ENCODE results near the gene DEPDC1.

DNA sequence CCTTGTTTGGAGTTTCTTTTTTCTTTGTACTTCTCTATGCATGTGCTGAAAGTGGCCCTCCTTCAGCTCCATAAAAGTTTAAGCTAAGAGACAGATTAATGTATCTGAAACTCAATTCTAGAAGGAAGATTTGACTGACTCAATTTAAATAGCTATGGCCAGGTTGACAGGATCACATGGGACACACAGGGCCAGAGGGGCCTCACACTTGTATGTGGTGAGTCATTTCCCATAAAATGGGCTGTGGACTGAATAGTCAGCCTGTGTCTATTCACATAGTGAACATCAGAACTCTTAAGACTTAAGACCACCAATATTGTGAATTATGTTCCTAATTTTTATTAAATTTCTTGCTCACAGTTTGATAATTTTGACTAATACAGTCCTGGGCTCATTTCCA, 45.7 kb upstream of the DEPDC1 start:
- TF ChIP-seq CTCF (IDR thresholded peaks at IDR 0.05), result no peak
- TF ChIP-seq, protein P1, sequence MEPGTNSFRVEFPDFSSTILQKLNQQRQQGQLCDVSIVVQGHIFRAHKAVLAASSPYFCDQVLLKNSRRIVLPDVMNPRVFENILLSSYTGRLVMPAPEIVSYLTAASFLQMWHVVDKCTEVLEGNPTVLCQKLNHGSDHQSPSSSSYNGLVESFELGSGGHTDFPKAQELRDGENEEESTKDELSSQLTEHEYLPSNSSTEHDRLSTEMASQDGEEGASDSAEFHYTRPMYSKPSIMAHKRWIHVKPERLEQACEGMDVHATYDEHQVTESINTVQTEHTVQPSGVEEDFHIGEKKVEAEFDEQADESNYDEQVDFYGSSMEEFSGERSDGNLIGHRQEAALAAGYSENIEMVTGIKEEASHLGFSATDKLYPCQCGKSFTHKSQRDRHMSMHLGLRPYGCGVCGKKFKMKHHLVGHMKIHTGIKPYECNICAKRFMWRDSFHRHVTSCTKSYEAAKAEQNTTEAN (CRISPR knock-in tag; IDR thresholded peaks at IDR 0.05), result no peak
